DMS114 treated with DMSO at 0.1 percent for 48 hours (cell line): ENCODE results near the gene MAPK8.
"Not testable (repeated sequence)": the region's sequence is repeated elsewhere in the genome, so short reads cannot be mapped to it uniquely, and the experiment has no call there.

Experiments
- DNase-seq: peaks from one replicate; lab custom pipeline; 2025; ENCODE audit not compliant: unreplicated experiment; lab: John Stamatoyannopoulos, UW

Gene MAPK8

DNA sequence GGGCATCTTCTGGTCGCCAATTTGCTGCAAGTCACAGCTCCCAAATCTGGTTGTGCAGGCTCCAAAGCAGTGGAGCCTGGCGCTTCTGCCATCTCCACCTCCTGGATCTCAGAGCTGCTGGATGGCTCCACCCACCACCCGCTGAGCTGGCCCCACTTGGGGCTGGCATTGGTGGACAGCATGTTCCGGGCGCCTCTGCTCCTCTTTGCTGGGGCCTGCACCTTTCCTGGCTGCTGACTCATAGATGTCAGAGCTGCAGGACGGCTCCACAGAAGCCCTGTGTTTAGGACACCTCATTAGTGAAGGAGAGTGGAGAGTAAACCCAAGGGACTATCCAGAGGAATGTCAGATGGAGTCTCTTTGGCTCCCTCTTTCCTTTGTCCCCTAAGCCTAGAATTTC, 27.4 kb downstream of the MAPK8 start:
- DNase-seq = no peak

DNA sequence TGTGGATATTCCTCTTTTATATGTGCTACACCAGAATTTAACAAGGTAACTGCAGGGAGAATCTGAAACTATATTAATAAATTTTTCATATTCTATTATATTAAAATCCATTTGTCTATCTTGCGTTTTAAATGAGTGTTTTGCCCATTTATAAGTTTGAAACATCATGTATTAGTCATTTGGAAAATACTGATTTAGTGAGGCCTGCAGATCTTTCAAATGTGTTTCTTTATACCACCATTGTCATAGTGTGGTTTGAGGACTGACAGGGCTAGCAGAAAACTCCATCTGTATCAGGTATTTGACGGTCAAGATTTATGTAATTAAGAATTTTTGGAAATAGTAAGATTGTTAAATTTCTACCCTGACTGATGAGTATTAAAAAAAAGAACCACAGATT, 29.3 kb downstream of the MAPK8 start:
- DNase-seq = no peak

DNA sequence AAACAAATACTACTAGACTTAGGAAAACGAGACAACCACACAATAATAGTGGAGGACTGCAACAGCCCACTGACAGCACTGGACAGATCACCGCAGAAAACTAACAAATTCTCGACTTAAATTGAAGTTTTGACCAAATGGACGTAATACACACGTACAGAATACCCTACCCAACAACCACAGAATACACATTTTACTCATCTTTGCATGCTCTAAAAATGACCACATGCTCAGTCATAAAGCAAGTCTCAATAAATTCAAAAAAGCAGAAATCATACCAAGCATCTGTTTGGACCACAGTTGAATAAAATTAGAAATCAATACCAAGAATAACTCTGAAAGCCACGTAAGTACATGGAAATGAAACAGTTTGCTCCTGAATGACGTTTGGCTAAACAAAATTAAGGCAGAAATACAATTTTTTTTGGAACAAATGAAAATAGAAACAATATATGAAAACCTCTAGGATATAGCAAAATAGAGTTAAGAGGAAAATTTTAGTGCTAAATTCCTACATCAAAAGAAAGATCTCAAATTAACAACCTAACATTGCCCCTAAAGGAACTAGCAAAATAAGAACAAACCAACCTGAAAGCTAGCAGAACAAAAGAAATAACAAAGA, 30.6 kb downstream of the MAPK8 start:
- no peak for DNase-seq

DNA sequence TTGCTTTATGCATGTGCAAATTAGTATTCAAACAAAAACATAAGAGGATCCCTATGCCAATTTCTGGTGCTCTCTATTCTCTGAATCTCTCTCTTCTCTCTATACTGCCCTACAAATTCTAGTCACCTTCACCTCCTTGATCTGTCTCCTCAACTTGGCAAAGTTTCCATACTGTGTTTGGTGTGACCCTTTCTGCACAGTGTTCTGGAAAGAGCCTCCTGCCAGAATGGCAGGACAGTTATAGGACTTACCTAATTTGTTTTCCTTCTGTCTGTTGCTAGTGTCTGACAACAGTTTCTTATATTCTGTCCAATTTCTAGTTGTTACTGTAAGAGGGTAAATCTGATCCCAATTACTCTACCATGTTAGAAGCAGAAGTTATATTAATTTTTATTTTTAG, 34.3 kb downstream of the MAPK8 start:
- no peak for DNase-seq

DNA sequence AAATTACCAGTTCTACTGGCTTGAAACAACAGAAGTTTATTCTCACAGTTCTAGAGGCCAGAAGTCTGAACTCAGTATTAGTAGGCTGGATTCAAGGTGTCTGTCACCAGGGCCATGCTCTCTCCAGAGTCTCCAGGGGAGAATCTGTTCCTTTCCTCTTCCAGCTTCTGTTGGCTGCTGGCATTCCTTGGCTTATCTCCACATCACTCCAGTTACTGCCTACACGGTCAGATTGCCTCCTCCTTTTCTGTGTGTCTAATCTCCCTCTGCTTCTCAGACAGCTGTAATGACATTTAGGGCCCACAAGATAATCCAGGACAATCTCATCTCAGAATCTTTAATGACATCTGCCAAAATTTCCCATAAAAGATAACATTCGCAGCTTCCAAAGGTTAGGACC, 36.6 kb downstream of the MAPK8 start:
- DNase-seq = no peak

DNA sequence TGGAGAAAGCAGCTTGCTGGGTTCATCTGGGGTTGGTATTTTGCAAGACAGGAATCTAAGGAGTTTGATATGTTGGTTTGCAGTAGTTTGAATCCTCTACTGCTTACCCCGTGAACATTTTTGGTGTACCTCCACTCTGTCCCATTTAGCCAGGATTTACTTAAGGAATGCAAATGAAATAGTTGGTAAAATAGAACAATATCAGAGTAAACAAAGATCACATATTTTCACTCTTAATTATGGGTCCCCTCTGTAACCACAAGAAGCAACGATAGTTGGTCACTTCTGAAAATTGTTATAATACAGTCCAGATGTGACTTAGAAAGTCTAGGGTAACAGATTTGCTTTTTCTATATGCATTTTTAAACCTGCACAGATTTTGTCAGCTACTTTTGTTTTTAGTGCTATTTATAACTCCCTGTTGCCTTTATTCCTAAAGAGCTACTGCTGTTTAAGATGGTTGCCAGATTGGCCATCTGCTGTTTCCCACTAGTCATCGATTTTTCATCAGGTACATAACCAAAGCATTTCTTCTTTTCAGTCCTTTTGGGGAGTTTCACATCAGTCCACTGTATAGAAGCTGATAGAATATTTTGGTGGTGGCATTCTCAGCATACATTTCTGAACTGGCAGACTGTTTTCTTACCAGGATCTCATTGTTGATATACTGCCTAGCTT, 37.6 kb downstream of the MAPK8 start:
- no peak for DNase-seq

DNA sequence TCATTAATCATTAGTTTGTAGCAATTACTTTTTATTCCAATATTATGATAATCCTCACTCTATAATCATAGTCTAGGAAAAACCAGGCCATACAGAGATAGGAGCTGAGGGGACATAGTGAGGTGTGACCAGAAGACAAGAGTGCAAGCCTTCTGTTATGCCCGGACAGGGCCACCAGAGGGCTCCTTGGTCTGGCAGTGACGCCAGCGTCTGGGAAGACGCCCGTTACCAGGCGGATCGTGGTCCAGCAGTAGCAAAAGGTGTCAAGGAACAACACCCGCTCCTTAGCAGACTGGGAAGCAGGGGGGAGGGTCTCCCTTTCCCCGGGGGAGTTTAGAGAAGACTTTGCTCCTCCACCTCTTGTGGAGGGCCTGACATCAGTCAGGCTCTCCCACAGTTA, 39.8 kb downstream of the MAPK8 start:
- DNase-seq = not testable (repeated sequence)

DNA sequence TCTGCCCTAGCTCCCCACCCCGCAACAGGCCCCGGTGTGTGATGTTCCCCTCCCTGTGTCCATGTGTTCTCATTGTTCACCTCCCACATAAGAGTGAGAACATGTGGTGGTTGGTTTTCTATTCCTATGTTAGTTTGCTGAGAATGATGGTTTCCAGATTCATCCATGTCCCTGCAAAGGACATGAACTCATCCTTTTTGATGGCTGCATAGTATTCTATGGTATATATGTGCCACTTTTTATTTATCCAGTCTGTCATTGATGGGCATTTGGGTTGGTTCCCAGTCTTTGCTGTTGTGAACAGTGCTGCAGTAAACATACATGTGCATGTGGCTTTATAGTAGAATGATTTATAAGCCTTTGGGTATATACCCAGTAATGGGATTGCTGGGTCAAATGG, 41.1 kb downstream of the MAPK8 start:
- DNase-seq = not testable (repeated sequence)

DNA sequence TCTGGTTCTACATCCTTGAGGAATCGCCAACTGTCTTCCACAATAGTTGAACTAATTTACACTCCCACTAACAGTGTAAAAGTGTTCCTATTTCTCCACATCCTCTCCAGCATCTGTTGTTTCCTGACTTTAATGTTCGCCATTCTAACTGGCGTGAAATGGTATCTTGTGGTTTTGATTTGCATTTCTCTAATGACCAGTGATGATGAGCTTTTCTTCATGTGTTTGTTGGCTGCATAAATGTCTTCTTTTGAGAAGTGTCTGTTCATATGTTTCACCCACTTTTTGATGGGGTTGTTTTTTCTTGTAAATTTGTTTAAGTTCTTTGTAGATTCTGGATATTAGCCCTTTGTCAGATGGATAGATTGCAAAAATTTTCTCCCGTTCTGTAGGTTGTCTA, 41.5 kb downstream of the MAPK8 start:
- not testable (repeated sequence) for DNase-seq

DNA sequence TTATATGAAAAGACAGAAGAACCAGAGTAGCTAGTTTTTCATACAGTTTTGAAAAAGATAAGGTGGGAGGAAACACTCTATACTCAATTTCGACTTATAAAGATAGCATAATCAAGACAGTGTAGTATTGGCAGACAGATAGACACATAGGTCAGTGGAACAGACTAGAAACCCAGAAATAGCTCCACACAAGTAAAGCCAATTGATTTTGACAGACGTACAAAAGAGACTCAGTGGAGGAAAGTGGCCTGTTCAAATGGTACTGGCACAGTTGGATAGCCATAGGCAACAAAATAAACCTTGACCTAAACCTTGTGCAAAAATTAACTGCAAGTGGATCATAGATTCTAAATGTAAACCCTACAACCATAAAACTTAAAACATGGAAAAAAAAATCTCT, 46.8 kb downstream of the MAPK8 start:
- no peak for DNase-seq

DNA sequence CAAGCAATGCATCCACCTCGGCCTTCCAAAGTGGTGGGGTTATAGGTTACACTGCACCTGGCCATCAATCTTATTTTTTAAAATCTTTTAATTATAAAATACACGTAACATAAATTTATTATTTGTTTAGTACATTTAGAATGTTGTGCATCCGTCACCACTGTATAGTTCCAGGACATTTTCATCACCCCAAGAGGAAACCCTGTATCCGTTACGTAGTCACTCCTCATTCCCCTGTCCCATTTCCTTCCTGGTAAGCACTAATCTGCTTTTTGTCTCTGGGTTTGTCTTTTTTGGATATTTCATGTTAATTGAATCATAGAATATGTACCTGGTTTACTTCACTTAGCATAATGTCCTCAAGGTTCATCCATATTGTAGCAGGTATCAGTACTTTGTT, 51.2 kb downstream of the MAPK8 start:
- no peak for DNase-seq

DNA sequence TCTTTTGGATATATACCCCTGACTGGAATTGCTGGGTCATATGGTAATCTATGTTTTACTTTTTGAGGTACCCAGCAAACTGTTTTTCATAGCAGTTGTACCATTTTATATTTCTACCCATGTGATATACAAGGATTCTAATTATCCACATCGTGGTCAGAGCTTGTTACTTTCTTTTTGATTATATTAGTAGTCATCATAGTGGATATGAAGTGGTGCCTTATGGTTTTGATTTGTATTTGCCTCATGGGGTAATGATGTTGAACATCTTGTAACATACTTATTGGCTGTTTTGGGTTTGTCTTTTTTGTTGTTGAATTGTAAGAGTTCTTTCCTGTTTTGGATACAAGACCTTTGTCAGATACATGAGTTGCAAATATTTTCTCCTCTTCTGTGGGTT, 51.7 kb downstream of the MAPK8 start:
- no peak for DNase-seq

DNA sequence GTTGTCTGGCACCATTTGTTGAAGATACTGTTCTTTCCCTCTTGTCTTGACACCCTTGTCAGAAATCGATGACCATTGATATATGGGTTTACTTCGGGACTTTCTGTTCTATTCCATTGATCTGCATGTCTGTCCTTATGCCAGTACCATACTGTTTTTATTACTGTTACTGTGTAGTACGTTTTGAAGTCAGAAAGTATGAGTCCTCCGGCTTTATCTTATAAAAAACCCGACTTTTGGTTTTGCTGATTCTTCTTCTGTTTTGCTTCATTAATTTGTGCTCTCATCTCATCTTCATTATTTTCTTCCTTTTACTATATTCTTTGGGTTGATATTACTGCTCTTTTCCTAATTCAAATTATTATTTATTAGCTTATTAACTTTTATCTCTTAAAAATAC, 52.4 kb downstream of the MAPK8 start:
- no peak for DNase-seq

DNA sequence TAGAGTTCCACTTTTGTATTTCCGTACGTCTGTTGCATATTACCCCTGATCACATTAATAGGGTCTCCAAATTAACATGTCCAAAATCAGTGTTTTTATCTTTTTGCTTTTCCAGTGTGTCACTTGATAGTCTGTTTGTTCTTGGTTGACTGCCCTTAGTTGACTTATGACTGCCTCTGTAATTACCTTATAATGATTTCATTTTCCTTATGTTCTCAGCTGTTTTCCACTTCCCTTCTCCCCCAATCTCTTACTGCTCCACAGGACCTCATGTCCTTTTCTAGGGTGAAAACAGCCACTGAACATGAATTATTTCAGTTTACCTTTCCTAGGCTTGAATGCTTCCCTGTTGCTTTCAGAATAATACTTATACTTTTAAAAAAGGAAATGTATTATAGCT, 54.7 kb downstream of the MAPK8 start:
- no peak for DNase-seq

DNA sequence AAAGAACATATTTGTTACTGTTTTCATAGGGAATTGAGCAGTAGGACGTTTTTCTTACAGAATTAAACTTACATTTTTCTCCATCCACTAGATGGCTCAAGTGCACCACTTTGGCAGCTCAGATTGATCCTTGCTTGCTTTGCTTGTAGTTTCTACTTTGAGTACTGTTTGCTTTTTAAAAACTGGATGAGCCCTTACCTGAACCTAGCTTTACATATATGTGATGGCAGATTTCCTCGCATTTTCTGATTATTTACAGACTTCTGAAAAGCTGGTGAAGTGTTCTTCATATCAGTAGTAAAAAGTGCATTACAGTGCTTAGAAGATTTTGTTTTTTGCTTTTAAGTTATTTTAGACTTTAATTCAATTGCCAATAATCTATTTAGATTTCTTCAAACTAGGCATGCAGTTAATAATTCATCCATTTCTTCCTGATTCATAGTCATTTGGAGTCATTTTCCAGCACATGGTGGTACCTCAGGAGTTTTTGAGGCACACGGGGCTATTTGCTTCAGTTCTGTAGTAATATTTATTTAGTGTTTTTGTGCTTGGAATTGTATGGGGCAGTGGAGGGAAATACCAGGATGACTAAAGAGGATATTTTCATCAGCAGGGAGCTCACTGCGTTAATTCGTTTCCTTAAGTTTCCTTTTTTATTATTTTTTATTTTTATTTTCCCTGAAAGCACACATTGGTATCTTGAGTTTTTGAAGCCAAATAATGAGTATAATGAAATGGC, 57.3 kb downstream of the MAPK8 start:
- peak; percentile 67 for DNase-seq

DNA sequence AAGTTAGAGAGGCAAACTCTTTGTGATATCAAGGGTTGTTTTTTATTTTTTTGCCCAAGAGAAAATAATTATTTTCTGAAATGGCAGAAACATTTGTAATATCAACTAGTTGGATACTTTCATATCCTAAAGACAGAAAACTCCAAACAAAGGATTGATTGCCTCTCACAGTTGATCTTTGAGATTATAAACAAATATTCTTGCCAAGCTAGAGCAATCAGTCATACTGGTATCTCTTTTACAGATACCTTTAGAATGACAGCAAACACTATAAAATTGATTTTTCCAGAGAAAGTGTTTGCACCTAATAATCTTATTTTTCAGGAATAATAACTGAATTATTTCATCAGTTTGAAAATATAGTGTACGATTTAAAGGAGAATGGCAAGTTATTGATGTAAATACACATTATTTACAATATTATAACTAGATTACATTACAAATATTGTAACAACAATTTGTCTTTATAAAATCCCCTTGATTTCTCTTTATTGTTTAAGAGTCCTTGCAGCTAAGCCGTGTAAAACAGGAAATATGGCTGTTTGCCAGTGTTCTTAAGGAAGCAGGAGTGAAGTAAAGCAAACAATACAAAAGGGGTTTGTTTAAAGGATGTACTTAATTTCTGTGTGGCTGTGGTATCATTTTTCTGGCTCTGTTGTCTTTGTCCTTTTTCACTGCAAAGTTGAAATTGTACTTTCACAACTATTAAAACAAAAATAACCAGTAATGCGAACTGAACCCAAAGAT, 58.4 kb downstream of the MAPK8 start:
- DNase-seq = no peak

DNA sequence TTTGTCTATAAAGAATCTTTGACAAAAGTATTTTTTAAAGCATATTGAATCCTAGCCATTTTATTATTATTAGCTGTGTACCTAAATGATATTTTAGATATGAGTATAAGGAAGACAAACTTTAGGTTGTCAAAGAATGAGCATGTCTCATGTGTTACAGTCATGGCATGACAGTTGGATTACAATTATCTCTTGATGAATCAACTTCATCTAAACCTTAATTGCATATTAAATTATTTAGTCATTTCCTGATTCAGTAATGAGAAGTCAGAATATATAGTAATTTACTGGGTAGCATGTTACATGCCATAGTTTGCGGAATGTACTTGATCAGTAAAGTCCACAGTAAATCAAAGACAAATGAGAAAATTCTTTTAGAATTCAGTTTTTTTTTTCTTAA, 59.2 kb downstream of the MAPK8 start:
- no peak for DNase-seq

DNA sequence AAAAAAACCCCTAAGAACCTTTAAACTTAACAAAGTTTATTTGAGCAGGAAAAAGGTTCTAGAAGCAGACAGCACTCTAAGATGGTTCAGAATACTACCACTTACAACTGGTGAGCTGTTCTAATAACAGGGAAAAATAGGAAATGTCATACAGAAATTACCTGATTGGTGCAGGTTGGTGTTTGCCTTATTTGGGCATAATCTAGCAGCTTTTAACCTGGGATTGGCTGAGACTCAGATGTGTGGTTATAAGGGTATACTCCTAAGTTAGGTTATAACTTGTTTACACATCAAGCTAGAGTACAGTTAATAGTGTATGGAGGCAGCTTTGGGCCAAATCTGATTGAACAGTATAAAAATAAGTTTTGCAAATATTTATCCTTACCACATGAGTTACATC, 59.8 kb downstream of the MAPK8 start:
- no peak for DNase-seq

DNA sequence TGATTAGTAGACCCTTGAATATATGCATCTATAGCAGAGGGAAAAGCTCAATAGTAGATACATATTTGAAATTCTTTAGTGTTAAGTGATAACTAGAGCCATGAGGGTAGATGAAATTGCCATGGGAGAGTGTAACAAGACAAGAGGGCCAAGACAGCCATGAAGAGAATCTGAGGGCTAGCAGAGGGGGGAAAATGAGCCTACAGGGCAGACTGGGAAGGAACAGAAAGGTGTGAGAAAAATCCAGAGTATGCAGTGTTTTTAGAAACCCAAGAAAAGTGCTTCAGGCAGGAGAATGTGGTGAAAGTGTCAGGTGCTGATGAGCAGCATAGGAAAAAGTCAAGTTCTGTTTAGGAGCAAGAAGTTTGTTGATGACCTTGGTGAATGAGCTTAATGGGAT, 63.0 kb downstream of the MAPK8 start:
- no peak for DNase-seq

DNA sequence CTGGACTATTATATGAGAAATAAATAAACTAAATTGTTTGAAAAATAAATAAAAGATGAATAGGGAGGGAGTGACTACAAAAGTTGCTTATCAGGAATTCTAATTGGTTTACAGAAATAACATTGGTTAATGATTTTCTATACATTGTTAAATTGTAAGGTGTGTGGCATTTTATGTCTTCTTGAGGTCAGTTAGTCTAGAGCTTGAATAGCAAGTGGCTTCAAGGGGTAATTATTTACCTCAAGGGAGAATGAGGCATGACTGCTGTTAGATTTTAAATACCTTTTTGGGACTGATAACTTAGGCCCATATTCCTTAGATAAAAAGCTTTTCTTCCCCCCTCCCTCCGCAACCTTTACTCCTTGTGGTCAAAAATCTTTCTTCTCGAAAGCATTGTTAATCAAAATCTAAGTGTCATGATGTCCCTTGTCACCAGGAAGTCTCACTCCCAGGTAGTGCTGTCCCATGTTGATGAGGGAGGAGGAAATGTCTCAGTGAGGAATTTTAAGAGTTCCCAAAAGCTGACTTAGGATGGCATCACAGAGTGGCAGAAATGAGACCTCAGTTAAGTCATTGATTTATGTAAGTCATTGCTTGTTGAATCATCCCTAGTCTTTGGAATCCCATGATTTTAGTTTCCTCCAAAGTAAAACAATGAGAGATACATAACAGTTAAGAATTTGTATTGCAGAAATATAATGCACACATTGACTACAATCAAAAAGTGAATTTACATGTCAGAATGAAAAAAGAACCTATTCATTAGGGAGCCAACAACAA, 71.5 kb downstream of the MAPK8 start:
- no peak for DNase-seq

DNA sequence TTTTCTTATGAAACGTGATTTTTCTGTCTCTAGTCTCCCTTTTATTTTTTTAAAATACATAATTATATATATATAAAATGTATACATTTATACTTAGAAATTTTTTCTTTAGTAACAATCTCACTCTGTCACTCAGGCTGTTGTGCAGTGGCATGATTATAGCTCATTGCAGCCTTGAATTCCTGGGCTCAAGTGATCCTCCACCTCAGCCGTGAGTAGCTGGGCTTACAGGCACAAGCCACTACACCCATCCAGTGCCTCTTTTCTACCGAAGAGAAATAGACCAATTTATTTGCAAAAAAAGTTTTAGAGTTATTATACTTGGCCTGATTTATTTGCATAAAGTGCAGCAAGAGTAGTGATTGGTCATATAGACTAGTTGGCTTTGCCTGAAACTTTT, 72.2 kb downstream of the MAPK8 start:
- no peak for DNase-seq
